Activated CD4-positive, CD25-positive, alpha-beta regulatory T cell treated with anti-CD3 and anti-CD28 coated beads, Interleukin-2, amount 50 U/mL, for 24 hours (primary cell): Measurements from ENCODE around the gene CDHR1.
"Not testable (repeated sequence)": the region's sequence is repeated elsewhere in the genome, so short reads cannot be mapped to it uniquely, and the experiment has no call there.

Source experiments
- ATAC-seq, 2 donors: fragments of 150-1000 bp; cut with Tn5 transposase; one replicate each; pipeline ENCODE4 v1.10.0; 2021; ENCODE audit warnings: mild to moderate bottlenecking in 1 of 2, moderate library complexity in 1 of 2

The CDHR1 gene

GRCh38 chr10:84175436-84175835 is 18.9 kb upstream of the CDHR1 start:
- ATAC-seq: no peak

GRCh38 chr10:84176351-84176750 is 18.0 kb upstream of the CDHR1 start:
- no peak for ATAC-seq

GRCh38 chr10:84176836-84177474 is 17.4 kb upstream of the CDHR1 start:
- ATAC-seq: peak in 1 of 2 donors; percentile 23

- peak; percentile 46 to 48 for ATAC-seq
These were observed 16.7 kb upstream of the CDHR1 start for GRCh38 chr10:84177541-84178141.

GRCh38 chr10:84178160-84178609 is 16.2 kb upstream of the CDHR1 start:
- ATAC-seq: no peak

GRCh38 chr10:84179059-84179710 is 15.2 kb upstream of the CDHR1 start:
- ATAC-seq: peak; percentile 41 to 46

GRCh38 chr10:84180386-84180785 is 14.0 kb upstream of the CDHR1 start:
- ATAC-seq: not testable (repeated sequence)

GRCh38 chr10:84181631-84182030 is 12.7 kb upstream of the CDHR1 start:
- no peak for ATAC-seq

GRCh38 chr10:84184517-84184916 is 9.8 kb upstream of the CDHR1 start:
- no peak for ATAC-seq

- ATAC-seq: no peak
These were observed 8.7 kb upstream of the CDHR1 start for GRCh38 chr10:84185526-84186175.

GRCh38 chr10:84188815-84189214 is 5.5 kb upstream of the CDHR1 start:
- ATAC-seq: no peak

- ATAC-seq: no peak
These were observed 3.7 kb upstream of the CDHR1 start for GRCh38 chr10:84190621-84191020.

- no peak for ATAC-seq
These were observed 3.2 kb upstream of the CDHR1 start for GRCh38 chr10:84191106-84191505.

GRCh38 chr10:84193327-84193726 is 1.0 kb upstream of the CDHR1 start:
- no peak for ATAC-seq

GRCh38 chr10:84193846-84194423 is 402 bp upstream of the CDHR1 start:
- no peak for ATAC-seq

- ATAC-seq: no peak
These were observed 900 bp downstream of the CDHR1 start for GRCh38 chr10:84195044-84195830.

- ATAC-seq: no peak
These were observed 1.7 kb downstream of the CDHR1 start for GRCh38 chr10:84196083-84196482.

GRCh38 chr10:84196941-84197340 is 2.6 kb downstream of the CDHR1 start:
- ATAC-seq: no peak

GRCh38 chr10:84197643-84198042 is 3.3 kb downstream of the CDHR1 start:
- ATAC-seq: no peak

GRCh38 chr10:84198206-84198915 is 4.0 kb downstream of the CDHR1 start:
- ATAC-seq: no peak

GRCh38 chr10:84200537-84201243 is 6.4 kb downstream of the CDHR1 start:
- ATAC-seq: no peak
